ENCODE results near the gene OSBPL10. TPM values are rescaled to one million over a fixed set of nuclear protein-coding genes. Genes with fewer than 3 reads are reported as not detected.

OSBPL10 gene
- total and polyA plus RNA-seq, 2 of the 8 experiments (the other 6 are each of a cell fraction or from before 2014, with no cell fraction given), result 26.2 to 86.7 TPM

- ChIA-PET POLR2A (ENCODE audit: partially characterized antibody) (no interaction called here), CTCF (ENCODE audit: partially characterized antibody) (interaction anchor here (0.6 to 2.4 kb wide), 2 partner anchors 9 to 338 kb away, joined by 3 to 19 read pairs; no protein-coding TSS in a partner anchor)
- Histone ChIP-seq H3K4me3 (ENCODE audit: extremely low read depth in 1 of 4, insufficient read depth in 2 of 4, low read depth in 3 of 4, low read length in 4 of 4) (no peak overlapping the region), H4K91ac (replicated peaks; ENCODE audit: insufficient read length, low read length) (no peak overlapping the region), H2BK20ac (ENCODE audit: low read length) (no peak overlapping the region), H3K79me1 (ENCODE audit: low read depth, low read length) (peaks cover 2% of the 10 kb centered on the region; the same call in 1 of the 2 replicates), H2AFZ (ENCODE audit: low read length) (no peak overlapping the region), H3K4ac (replicated peaks; ENCODE audit: insufficient read length, low read depth, low read length) (no peak overlapping the region), H3K9me3 (ENCODE audit: insufficient read depth in 2 of 2, low read depth in 1 of 2, low read length in 1 of 2) (no peaks in the 10 kb centered on the region), H2BK12ac (ENCODE audit: low read depth, low read length) (no peak overlapping the region), H3K27ac (ENCODE audit: low read depth, low read length) (no peak overlapping the region), H3K56ac (replicated peaks; ENCODE audit: insufficient read length, low read depth, low read length) (no peak overlapping the region), H3K27me3 (replicated peaks in 1 of 4; ENCODE audit: control insufficient read depth in 3 of 4, extremely low read depth in 1 of 4, insufficient read depth in 3 of 4, low read length in 3 of 4) (no peaks in the 10 kb centered on the region), H3K23ac (ENCODE audit: insufficient read length) (no peak overlapping the region), H4K5ac (ENCODE audit: insufficient read length, low read depth, low read length) (no peak overlapping the region), H2BK15ac (ENCODE audit: low read length) (no peak overlapping the region), H2BK120ac (replicated peaks; ENCODE audit: low read depth, low read length) (no peak overlapping the region), H3K9ac (replicated peaks in 1 of 4; ENCODE audit: extremely low read depth in 1 of 4, low read depth in 3 of 4, low read length in 3 of 4) (no peak overlapping the region), H3K18ac (ENCODE audit: extremely low read depth, low read length) (no peak overlapping the region), H3K14ac (ENCODE audit: insufficient read length) (no peak overlapping the region), H4K8ac (ENCODE audit: extremely low read depth, insufficient read depth, low read length) (no peak overlapping the region), H3K4me1 (replicated peaks in 1 of 4; ENCODE audit: control insufficient read depth in 3 of 4, insufficient read depth in 4 of 4, low read length in 3 of 4) (peaks cover 0 to 7% (median 3%) of the 10 kb centered on the region in 4 experiments; a peak in 3 of 7 replicates), H2AK5ac (ENCODE audit: low read depth, low read length) (no peak overlapping the region), H3K23me2 (ENCODE audit: low read depth, low read length) (no peaks in the 10 kb centered on the region), H3K4me2 (ENCODE audit: insufficient read depth in 1 of 2, low read depth in 2 of 2, low read length in 2 of 2) (no peak overlapping the region), H2BK5ac (ENCODE audit: low read depth, low read length) (no peak overlapping the region), H4K20me1 (replicated peaks in 1 of 2; ENCODE audit: control insufficient read depth in 1 of 2, insufficient read depth in 2 of 2, low read length in 2 of 2) (no peaks in the 10 kb centered on the region), H3K79me2 (ENCODE audit: control insufficient read depth in 1 of 2, insufficient read depth in 2 of 2, low read length in 2 of 2) (peaks cover 0 to 2% of the 10 kb centered on the region in 2 experiments; a peak in 1 of 4 replicates), H3K36me3 (ENCODE audit: control insufficient read depth in 2 of 4, insufficient read depth in 4 of 4, low read length in 3 of 4) (no peaks in the 10 kb centered on the region)
- 93% methylated on average over 4 of the region's 4 CpGs; no CpG with 5 or more reads in 1 of the 2 experiments for WGBS, 2 experiments (ENCODE audit: extremely low coverage in 1 of 2, insufficient coverage in 1 of 2, insufficient read length in 1 of 2, insufficient replicate concordance in 2 of 2, low coverage in 1 of 2, low lambda C conversion rate in 2 of 2, missing lambda C conversion rate in 1 of 2)
- no peak for FAIRE-seq
- DNase-seq (ENCODE audit: low read depth in 1 of 2, low spot score in 2 of 2), result no peak
- TF ChIP-seq SIRT6 (IDR thresholded peaks at IDR 0.05; ENCODE audit: low read length), result no peak
- TF ChIP-seq FOSL1 (IDR thresholded peaks at IDR 0.05; ENCODE audit: insufficient read depth, low read depth, low read length), result no peak
- no peak for TF ChIP-seq SUZ12 (IDR thresholded peaks at IDR 0.05; ENCODE audit: low read length)
- no peak for TF ChIP-seq ZNF274 (IDR thresholded peaks at IDR 0.05; ENCODE audit: borderline replicate concordance, extremely low read depth, low read length)
- TF ChIP-seq CBX8 (IDR thresholded peaks at IDR 0.05; ENCODE audit: borderline replicate concordance, low read depth, low read length), result no peak
- TF ChIP-seq KDM1A (IDR thresholded peaks at IDR 0.05; ENCODE audit: borderline replicate concordance, low read length), result no peak
- no peak for TF ChIP-seq SIN3A (conservative IDR thresholded peaks at IDR 0.05 in 1 of 2, IDR thresholded peaks at IDR 0.05 in 1 of 2; ENCODE audit: low read depth in 1 of 2, low read length in 2 of 2)
- no peak for TF ChIP-seq TBP (IDR thresholded peaks at IDR 0.05; ENCODE audit: low read depth, low read length)
- TF ChIP-seq PHF8 (conservative IDR thresholded peaks at IDR 0.05; ENCODE audit: low read depth, low read length), result no peak
- TF ChIP-seq POLR2AphosphoS5 (IDR thresholded peaks at IDR 0.05; ENCODE audit: low read depth, low read length), result no peak
- TF ChIP-seq CBX5 (IDR thresholded peaks at IDR 0.05; ENCODE audit: low read depth, low read length), result no peak
- no peak for TF ChIP-seq NRF1 (IDR thresholded peaks at IDR 0.05; ENCODE audit: low read depth, low read length)
- no peak for TF ChIP-seq RAD21 (IDR thresholded peaks at IDR 0.05 in 1 of 2, conservative IDR thresholded peaks at IDR 0.05 in 1 of 2; ENCODE audit: low read depth in 2 of 2, low read length in 2 of 2)
Observed at GRCh38 chr3:31733234-31733667, 247.8 kb downstream of the OSBPL10 start.
